K562 (cell line): Measurements from ENCODE around the gene GPR3. TPM values are rescaled to one million over a fixed set of nuclear protein-coding genes. Genes with fewer than 3 reads are reported as not detected.
A peak's percentile ranks its signal among the peaks of the same experiment; 100 is the strongest.

Source experiments
- ATAC-seq: fragments of 200-7000 bp; cut with Tn5 transposase; 3 replicates; pipeline ENCODE4 v1.9.1; 2020; ENCODE audit warnings: moderate library complexity
- BruUV-seq: library from RNA; stranded (reverse); fragments of 400-500 nt; replicated peaks from 2 replicates; lab custom pipeline; 2021; lab: Mats Ljungman, UMichigan
- CTCF ChIA-PET: fragments of 300-600 bp; formaldehyde crosslinking; extraction: SDS; loops from one replicate; lab custom pipeline; 2021; ENCODE audit warnings: low intra/inter-chr PET ratio; lab: Yijun Ruan, JAX
- POLR2A ChIA-PET: fragments of 300-600, 350-650 bp; sonication (Branson Sonifier 250); formaldehyde crosslinking; extraction: SDS; loops from one replicate; lab custom pipeline; 2021; ENCODE audit warnings: antibody characterized with exemption, inconsistent platforms; lab: Yijun Ruan, JAX
- DNase-seq, 4 experiments: peaks; one replicate each; pipeline versions ENCODE4 v3.0.0 to v3.0.0-alpha.2; 2011 to 2018; ENCODE audit warnings: low spot score in 3 of 4, mixed read lengths in 3 of 4; ENCODE audit errors: extremely low read depth in 1 of 4
- FAIRE-seq: peaks from 2 replicates; lab custom pipeline; 2011; peaks lifted over from hg19 to GRCh38; lab: Jason Lieb, UNC
- H2AFZ ChIP-seq: 2 replicates; pipeline ENCODE4 v1.6.0; 2011; ENCODE audit warnings: low read depth, low read length, control low read depth, inconsistent platforms
- H3K27ac ChIP-seq: fragments of 200-600 bp; 3 replicates; pipeline ENCODE4 v1.8.0; 2011; ENCODE audit warnings: low read depth, mild to moderate bottlenecking, control low read depth, inconsistent platforms, low read length, moderate library complexity, mixed read lengths; ENCODE audit errors: extremely low read depth
- H3K27me3 ChIP-seq, 2 experiments: fragments of 300-600 bp in 1 of 2; 2 replicates in 1 of 2; 3 replicates in 1 of 2; pipeline versions ENCODE4 v1.6.0 to v1.8.0; 2011; ENCODE audit warnings: inconsistent platforms in 2 of 2, low read length in 2 of 2, mild to moderate bottlenecking in 1 of 2, mixed read lengths in 1 of 2, moderate library complexity in 1 of 2; ENCODE audit not compliant: control insufficient read depth in 2 of 2, insufficient read depth in 2 of 2
- H3K36me3 ChIP-seq: fragments of 300-600 bp; 3 replicates; pipeline ENCODE4 v1.8.0; 2011; ENCODE audit warnings: mild to moderate bottlenecking, low read length, inconsistent platforms; ENCODE audit not compliant: control insufficient read depth, insufficient read depth
- H3K4me1 ChIP-seq, 2 experiments: fragments of 200-600 bp in 1 of 2; replicated peaks in 1 of 2; 2 replicates in 1 of 2; 3 replicates in 1 of 2; pipeline versions ENCODE4 v1.5.1 to v1.8.0; 2011; ENCODE audit warnings: inconsistent platforms in 2 of 2, low read length in 2 of 2, mild to moderate bottlenecking in 1 of 2, mixed read lengths in 1 of 2, moderate library complexity in 1 of 2; ENCODE audit not compliant: control insufficient read depth in 2 of 2, insufficient read depth in 2 of 2
- H3K4me2 ChIP-seq: 2 replicates; pipeline ENCODE4 v1.6.1; 2011; ENCODE audit warnings: low read length, control low read depth, inconsistent platforms, mixed read lengths; ENCODE audit not compliant: insufficient read depth
- H3K4me3 ChIP-seq: fragments of 200-600 bp; sonication (generic), shearing (Covaris generic); 2 replicates; pipeline ENCODE4 v1.5.1; 2016; ENCODE audit warnings: control low read depth, inconsistent platforms
- H3K79me2 ChIP-seq: fragments of 200-600 bp; 3 replicates; pipeline ENCODE4 v1.8.0; 2011; ENCODE audit warnings: low read length, inconsistent platforms; ENCODE audit not compliant: control insufficient read depth, insufficient read depth
- H3K9ac ChIP-seq, 2 experiments: 2 replicates each; pipeline versions ENCODE4 v1.6.0 to v1.6.1; 2011; ENCODE audit warnings: low read depth in 2 of 2, low read length in 2 of 2, control low read depth in 1 of 2, inconsistent platforms in 1 of 2, mild to moderate bottlenecking in 1 of 2, mixed read lengths in 1 of 2; ENCODE audit not compliant: insufficient read depth in 1 of 2
- H3K9me1 ChIP-seq: one replicate; pipeline ENCODE4 v1.6.0; 2011; ENCODE audit warnings: inconsistent platforms, mild to moderate bottlenecking, low read length, moderate library complexity; ENCODE audit not compliant: control insufficient read depth, insufficient read depth
- H3K9me3 ChIP-seq: replicated peaks from 2 replicates; pipeline ENCODE4 v1.5.1; 2011; ENCODE audit warnings: low read depth, low read length, inconsistent platforms; ENCODE audit not compliant: control insufficient read depth, insufficient read depth
- H4K20me1 ChIP-seq: replicated peaks from 2 replicates; pipeline ENCODE4 v1.6.1; 2011; ENCODE audit warnings: low read length, inconsistent platforms, mixed read lengths; ENCODE audit not compliant: control insufficient read depth, insufficient read depth
- LEF1 ChIP-seq: fragments of 450-650 bp; IDR thresholded peaks from 2 replicates; pipeline ENCODE4 v1.6.1; 2016; ENCODE audit warnings: mild to moderate bottlenecking
- MAFF ChIP-seq: IDR thresholded peaks from 2 replicates; pipeline ENCODE4 v1.6.1; 2012; ENCODE audit warnings: low read length, improper control_type of control experiment
- PHF20 ChIP-seq: fragments of 450-650 bp; IDR thresholded peaks from 2 replicates; pipeline ENCODE4 v1.6.1; 2018; ENCODE audit not compliant: partially characterized antibody
- SMAD1 ChIP-seq: fragments of 150-350 bp; IDR thresholded peaks from 2 replicates; pipeline ENCODE4 v1.6.1; 2014; ENCODE audit warnings: low read length, low read depth; ENCODE audit not compliant: partially characterized antibody
- WGBS: fragments of 100-300 bp; shearing (Covaris generic); methylation state at CpG from one replicate; pipeline ENCODE4 v1.1.6; 2016; ENCODE audit warnings: low coverage, mixed read lengths; ENCODE audit not compliant: insufficient coverage; ENCODE audit errors: missing lambda C conversion rate; 5-methylcytosine and 5-hydroxymethylcytosine counted together
- in situ Hi-C: fragments of 300-500 bp; cut with MboI; formaldehyde crosslinking; loops from 4 replicates; pipeline ENCODE4 v1.15.0; 2018; ENCODE audit warnings: inconsistent platforms, mixed read lengths
- intact Hi-C: fragments of 100-400 bp; cut with micrococcal nuclease; formaldehyde crosslinking; loops from 2 replicates; pipeline ENCODE4 v1.14.2; 2022
- polyA plus RNA-seq, 8 experiments: library from polyadenylated mRNA; depleted of rRNA in 4 of 8; stranded (reverse) in 5 of 8; unstranded in 3 of 8; fragments of >200 nt; fragmentation: Nextera tagmentation in 2 of 8; fragmentation: Illumina TruSeq in 1 of 8; extraction: Ambion mirVana in 2 of 8; extraction: Trizol in 1 of 8; gene quantifications; 2 replicates each; pipeline versions ENCODE4 v1.2.1 to v1.2.3, GENCODE V29; 2011 to 2014; ENCODE audit warnings: inconsistent platforms in 1 of 8, missing spikeins in 1 of 8
- total RNA-seq, 7 experiments: library from RNA; depleted of rRNA in 6 of 7; stranded (reverse); fragments of >200 nt in 6 of 7; fragmentation: Illumina TruSeq in 2 of 7; extraction: Trizol in 2 of 7; gene quantifications; 2 replicates each; pipeline versions ENCODE4 v1.2.1 to v1.2.3, GENCODE V29; 2011 to 2021; ENCODE audit warnings: low replicate concordance in 1 of 7
- TF ChIP-seq, protein P1 (sequence below), 2 experiments: IDR thresholded peaks; 2 replicates each; pipeline ENCODE4 v1.6.1; 2012; ENCODE audit warnings: improper control_type of control experiment in 2 of 2, low read depth in 2 of 2, low read length in 2 of 2, borderline replicate concordance in 1 of 2

The GPR3 gene
- total and polyA plus RNA-seq, 9 of the 15 experiments (the other 6 are each of a cell fraction or from before 2014, with no cell fraction given): 0.24 to 11.5 (median 3.7) TPM

DNA sequence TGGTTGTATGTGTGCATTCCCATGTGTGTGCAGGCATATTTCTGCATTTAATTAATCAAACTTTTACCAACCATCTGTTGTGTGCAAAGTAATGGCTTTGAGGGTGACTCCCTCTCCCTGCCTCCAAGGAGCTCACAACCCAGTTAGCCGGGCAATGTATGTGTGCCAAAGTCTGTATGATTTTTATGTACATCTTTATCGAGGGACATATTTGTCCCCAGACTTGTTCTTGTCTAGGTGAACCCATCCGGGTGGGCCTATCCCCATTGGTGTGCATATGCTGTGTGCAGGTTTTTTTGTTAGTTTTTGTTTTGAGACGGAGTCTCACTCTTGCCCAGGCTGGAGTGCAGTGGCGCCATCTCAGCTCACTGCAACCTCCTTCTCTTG is 48.8 kb upstream of the GPR3 start:
- ChIA-PET CTCF (no interaction called here), POLR2A (interaction anchor here (0.7 to 1.3 kb wide), 4 partner anchors 8 to 21 kb away, joined by 3 to 4 read pairs (median 4); partner anchors contain the start of gene TMEM222)
- BruUV-seq: no TSS peak
- DNase-seq (no peak), FAIRE-seq (no peak), ATAC-seq (no peak)
- H3K79me2 ChIP-seq: no peaks in the 10 kb centered on the region; the same call in 2 of the 3 replicates
- intact Hi-C loops (no loop called here), in situ Hi-C loops (no loop called here)
- peak overlapping the region; percentile 72 for H3K4me2 ChIP-seq
- peak overlapping the region; percentile 71; the same call in 1 of the 2 replicates for H2AFZ ChIP-seq
- H3K36me3 ChIP-seq: no peaks in the 10 kb centered on the region
- no peaks in the 10 kb centered on the region for H3K27me3 ChIP-seq
- H3K9me3 ChIP-seq: no peaks in the 10 kb centered on the region
- no peak for TF ChIP-seq LEF1
- no peak for TF ChIP-seq SMAD1
- peak; percentile 2 for TF ChIP-seq PHF20
- TF ChIP-seq MAFF: no peak
- TF ChIP-seq, protein P1, sequence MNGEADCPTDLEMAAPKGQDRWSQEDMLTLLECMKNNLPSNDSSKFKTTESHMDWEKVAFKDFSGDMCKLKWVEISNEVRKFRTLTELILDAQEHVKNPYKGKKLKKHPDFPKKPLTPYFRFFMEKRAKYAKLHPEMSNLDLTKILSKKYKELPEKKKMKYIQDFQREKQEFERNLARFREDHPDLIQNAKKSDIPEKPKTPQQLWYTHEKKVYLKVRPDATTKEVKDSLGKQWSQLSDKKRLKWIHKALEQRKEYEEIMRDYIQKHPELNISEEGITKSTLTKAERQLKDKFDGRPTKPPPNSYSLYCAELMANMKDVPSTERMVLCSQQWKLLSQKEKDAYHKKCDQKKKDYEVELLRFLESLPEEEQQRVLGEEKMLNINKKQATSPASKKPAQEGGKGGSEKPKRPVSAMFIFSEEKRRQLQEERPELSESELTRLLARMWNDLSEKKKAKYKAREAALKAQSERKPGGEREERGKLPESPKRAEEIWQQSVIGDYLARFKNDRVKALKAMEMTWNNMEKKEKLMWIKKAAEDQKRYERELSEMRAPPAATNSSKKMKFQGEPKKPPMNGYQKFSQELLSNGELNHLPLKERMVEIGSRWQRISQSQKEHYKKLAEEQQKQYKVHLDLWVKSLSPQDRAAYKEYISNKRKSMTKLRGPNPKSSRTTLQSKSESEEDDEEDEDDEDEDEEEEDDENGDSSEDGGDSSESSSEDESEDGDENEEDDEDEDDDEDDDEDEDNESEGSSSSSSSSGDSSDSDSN (IDR thresholded peaks at IDR 0.05; ENCODE audit: borderline replicate concordance in 1 of 2, low read depth in 2 of 2, low read length in 2 of 2): no peak
- no peak overlapping the region for H3K4me3 ChIP-seq
- 67% methylated on average over 5 of the region's 5 CpGs for WGBS
- H3K9ac ChIP-seq: peak overlapping the region in 1 of 2 experiments; percentile 81; a peak in 2 of 4 replicates
- peak overlapping the region; percentile 38; the same call in 1 of the 3 replicates for H3K27ac ChIP-seq
- H3K9me1 ChIP-seq: no peaks in the 10 kb centered on the region
- no peaks in the 10 kb centered on the region for H4K20me1 ChIP-seq
- peaks cover 24 to 40% of the 10 kb centered on the region in 2 experiments for H3K4me1 ChIP-seq
